Measurements from ENCODE around the gene PMVK.

PMVK gene

GRCh38 chr1:154877370-154877974 lies 59.0 kb downstream of the PMVK start:
- no peak for DNase-seq

- no peak for DNase-seq
Measured at GRCh38 chr1:154876842-154877369, 59.6 kb downstream of the PMVK start.
